Uterus (tissue), 4 donors: ENCODE data around the gene RMC1. TPM values are rescaled to one million over a fixed set of nuclear protein-coding genes. Genes with fewer than 3 reads are reported as not detected.

Source experiments
- DNase-seq, 2 donors: peaks; one replicate each; pipeline ENCODE4 v3.0.0-alpha.2; 2019 to 2020
- H3K27ac ChIP-seq, 2 donors: fragments of 200-600 bp; sonication (generic); 1 replicate in 1 of 2; 2 replicates in 1 of 2; pipeline ENCODE4 v1.5.1; 2016 to 2018
- H3K27me3 ChIP-seq, 2 donors: fragments of 200-600 bp; sonication (generic); one replicate each; pipeline ENCODE4 v1.5.1; 2018 to 2019; ENCODE audit warnings: control low read depth in 1 of 2
- H3K36me3 ChIP-seq, 2 donors: fragments of 200-600 bp; sonication (generic); one replicate each; pipeline ENCODE4 v1.5.1; 2019; ENCODE audit warnings: control low read depth in 1 of 2
- H3K4me1 ChIP-seq, 2 donors: fragments of 200-600 bp; sonication (generic); one replicate each; pipeline ENCODE4 v1.5.1; 2018 to 2019; ENCODE audit warnings: control low read depth in 1 of 2
- H3K4me3 ChIP-seq, 2 donors: fragments of 200-600 bp; sonication (generic); 1 replicate in 1 of 2; 2 replicates in 1 of 2; pipeline ENCODE4 v1.5.1; 2018 to 2019; ENCODE audit warnings: mild to moderate bottlenecking in 1 of 2
- H3K9me3 ChIP-seq, 2 donors: fragments of 200-600 bp; sonication (generic); one replicate each; pipeline ENCODE4 v1.5.1; 2019; ENCODE audit warnings: control low read depth in 1 of 2
- POLR2A ChIP-seq, 2 donors: fragments of 450-650 bp; IDR thresholded peaks; one replicate each; pipeline ENCODE4 v1.6.1; 2016; ENCODE audit warnings: antibody characterized with exemption in 2 of 2, mild to moderate bottlenecking in 1 of 2, moderate library complexity in 1 of 2
- intact Hi-C: fragments of 100-400 bp; cut with DNase I; formaldehyde crosslinking; loops from one replicate; pipeline ENCODE4 v1.15.1; 2023; ENCODE audit warnings: low total_unique reads
- total RNA-seq, 4 donors: library from RNA; depleted of rRNA in 3 of 4; stranded (reverse); fragments of >200 nt in 3 of 4; gene quantifications; one replicate each; pipeline versions ENCODE4 v1.1.0 to v1.2.4, GENCODE V29; 2014 to 2023
- TF ChIP-seq, protein P1 (sequence below), 4 experiments: fragments of 200-600 bp in 2 of 4; fragments of 450-650 bp in 2 of 4; sonication (generic) in 2 of 4; IDR thresholded peaks; one replicate each; pipeline ENCODE4 v1.5.1; 2016 to 2019; ENCODE audit warnings: antibody characterized with exemption in 4 of 4, mild to moderate bottlenecking in 2 of 4, moderate library complexity in 1 of 4
- donor health status: DM: yes; HTN: yes; CAD: no.

Gene RMC1
- total RNA-seq, 4 donors from 2014 or later: 12.9 to 56.4 (median 27.8) TPM

DNA sequence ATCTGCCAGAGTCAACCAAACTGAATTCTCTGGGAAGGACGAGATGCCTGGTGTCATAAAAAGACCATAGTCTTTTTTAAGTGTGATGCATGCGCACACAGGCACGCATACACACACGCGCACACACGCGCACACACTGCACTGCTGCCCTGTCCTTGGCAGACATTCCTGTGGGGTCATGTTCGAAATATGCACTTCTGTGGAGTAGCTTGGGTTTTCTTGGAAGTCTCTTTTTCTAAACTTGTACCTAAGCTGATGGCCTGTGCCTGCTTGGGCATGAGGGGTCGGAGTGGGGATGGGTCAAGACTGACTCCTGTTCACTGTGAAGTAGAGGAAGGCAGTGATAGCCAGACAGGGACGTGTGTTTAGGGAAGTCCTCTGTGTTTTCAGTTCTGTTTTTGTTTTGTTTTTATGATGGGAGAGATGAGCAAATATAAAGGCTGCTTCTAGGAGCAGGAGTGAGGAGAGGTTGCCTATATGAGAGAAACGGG is 4.0 kb upstream of the RMC1 start:
- Histone ChIP-seq H3K27me3 (no peaks in the 10 kb centered on the region), H3K4me1 (peaks cover 0 to under 1% of the 10 kb centered on the region in 2 donors), H3K27ac (no peak overlapping the region), H3K9me3 (no peaks in the 10 kb centered on the region), H3K36me3 (no peaks in the 10 kb centered on the region), H3K4me3 (no peak overlapping the region)
- no peak for DNase-seq
- TF ChIP-seq, protein P1, sequence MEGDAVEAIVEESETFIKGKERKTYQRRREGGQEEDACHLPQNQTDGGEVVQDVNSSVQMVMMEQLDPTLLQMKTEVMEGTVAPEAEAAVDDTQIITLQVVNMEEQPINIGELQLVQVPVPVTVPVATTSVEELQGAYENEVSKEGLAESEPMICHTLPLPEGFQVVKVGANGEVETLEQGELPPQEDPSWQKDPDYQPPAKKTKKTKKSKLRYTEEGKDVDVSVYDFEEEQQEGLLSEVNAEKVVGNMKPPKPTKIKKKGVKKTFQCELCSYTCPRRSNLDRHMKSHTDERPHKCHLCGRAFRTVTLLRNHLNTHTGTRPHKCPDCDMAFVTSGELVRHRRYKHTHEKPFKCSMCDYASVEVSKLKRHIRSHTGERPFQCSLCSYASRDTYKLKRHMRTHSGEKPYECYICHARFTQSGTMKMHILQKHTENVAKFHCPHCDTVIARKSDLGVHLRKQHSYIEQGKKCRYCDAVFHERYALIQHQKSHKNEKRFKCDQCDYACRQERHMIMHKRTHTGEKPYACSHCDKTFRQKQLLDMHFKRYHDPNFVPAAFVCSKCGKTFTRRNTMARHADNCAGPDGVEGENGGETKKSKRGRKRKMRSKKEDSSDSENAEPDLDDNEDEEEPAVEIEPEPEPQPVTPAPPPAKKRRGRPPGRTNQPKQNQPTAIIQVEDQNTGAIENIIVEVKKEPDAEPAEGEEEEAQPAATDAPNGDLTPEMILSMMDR (IDR thresholded peaks at IDR 0.05): no peak
- TF ChIP-seq POLR2A (IDR thresholded peaks at IDR 0.05): no peak
- intact Hi-C loops: no loop called here

DNA sequence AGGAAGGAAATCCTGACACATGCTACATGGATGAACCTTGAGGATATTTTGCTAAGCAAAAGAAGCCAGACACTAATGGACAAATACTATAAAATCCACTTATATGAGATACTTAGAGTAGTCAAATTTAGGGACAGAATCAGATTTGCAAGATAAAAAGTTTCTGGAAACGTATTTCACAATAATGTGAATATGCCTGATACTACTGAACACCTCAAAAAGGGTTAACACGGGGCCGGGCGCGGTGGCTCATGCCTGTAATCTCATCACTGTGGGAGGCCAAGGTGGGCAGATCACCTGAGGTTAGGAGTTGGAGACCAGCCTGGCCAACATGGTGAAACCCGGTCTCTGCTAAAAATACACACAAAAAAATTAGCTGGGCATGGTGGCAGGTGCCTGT is 1.7 kb upstream of the RMC1 start:
- Histone ChIP-seq H3K36me3 (no peaks in the 10 kb centered on the region), H3K4me1 (peaks cover 0 to 4% of the 10 kb centered on the region in 2 donors), H3K27ac (no peak overlapping the region), H3K27me3 (no peaks in the 10 kb centered on the region), H3K4me3 (no peak overlapping the region), H3K9me3 (no peaks in the 10 kb centered on the region)
- TF ChIP-seq, protein P1 (IDR thresholded peaks at IDR 0.05): no peak
- no peak for TF ChIP-seq POLR2A (IDR thresholded peaks at IDR 0.05)
- intact Hi-C loops: loop anchor here (2.0 kb wide), 1 partner anchor 51 kb away; no protein-coding TSS in a partner anchor
- DNase-seq: no peak

DNA sequence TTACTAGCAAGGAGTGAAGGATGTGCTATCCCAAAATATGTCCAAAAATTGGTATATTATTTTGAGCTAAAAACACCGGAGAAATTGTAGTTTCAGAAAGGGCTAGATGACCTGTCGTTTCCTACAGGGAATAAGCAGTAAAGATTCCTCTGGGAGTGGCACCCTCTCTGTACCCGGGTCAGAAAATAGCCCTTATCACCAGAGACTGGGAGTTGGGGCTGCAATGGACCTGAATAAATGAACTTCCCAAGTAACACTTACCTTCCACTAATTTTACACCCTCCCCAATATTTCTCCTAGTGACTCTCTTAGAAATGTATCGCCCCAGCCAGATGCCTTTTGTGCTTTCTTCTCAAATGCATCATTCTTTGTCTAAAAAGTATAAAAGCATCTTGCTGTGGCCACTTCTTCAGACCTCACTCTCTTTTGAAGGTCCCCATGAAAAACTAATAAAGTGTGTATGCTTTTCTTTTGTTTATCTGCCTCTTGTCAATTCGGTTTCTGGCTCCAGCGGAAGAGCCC is 734 bp upstream of the RMC1 start:
- DNase-seq: no peak
- no peaks in the 10 kb centered on the region for H3K36me3 ChIP-seq
- TF ChIP-seq, protein P1 (IDR thresholded peaks at IDR 0.05): no peak
- TF ChIP-seq POLR2A (IDR thresholded peaks at IDR 0.05): no peak
- H3K27me3 ChIP-seq: no peaks in the 10 kb centered on the region
- peak overlapping the region; percentile 53 to 81 for H3K4me3 ChIP-seq
- peaks cover 0 to 4% of the 10 kb centered on the region in 2 donors for H3K4me1 ChIP-seq
- peak overlapping the region; percentile 86 to 94 for H3K27ac ChIP-seq
- intact Hi-C loops: no loop called here
- no peaks in the 10 kb centered on the region for H3K9me3 ChIP-seq

DNA sequence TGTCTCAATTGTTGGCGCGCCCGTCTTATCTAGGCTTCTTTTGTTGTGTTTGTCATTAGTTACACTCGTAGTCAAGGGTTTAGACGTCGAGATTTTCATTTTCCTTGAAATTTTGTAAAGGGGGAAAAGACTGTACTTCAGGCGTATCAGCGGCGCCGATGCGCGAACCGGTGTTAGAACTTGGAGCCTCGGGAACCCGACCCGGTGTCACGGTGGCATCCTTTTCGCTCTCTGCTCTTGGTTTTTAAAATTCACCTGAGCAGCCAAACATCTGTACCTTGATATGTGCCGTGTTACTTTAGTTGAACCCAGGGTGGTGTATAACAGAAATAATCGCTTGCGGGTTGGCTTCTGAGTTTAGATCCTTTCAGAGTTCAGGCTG is 643 bp downstream of the RMC1 start:
- H3K36me3 ChIP-seq: no peaks in the 10 kb centered on the region
- H3K27ac ChIP-seq: peak overlapping the region; percentile 86 to 94
- H3K4me1 ChIP-seq: peaks cover 0 to 4% of the 10 kb centered on the region in 2 donors
- DNase-seq: no peak
- intact Hi-C loops: no loop called here
- TF ChIP-seq, protein P1 (IDR thresholded peaks at IDR 0.05): no peak
- no peak for TF ChIP-seq POLR2A (IDR thresholded peaks at IDR 0.05)
- H3K27me3 ChIP-seq: no peaks in the 10 kb centered on the region
- peak overlapping the region; percentile 67 to 81 for H3K4me3 ChIP-seq
- no peaks in the 10 kb centered on the region for H3K9me3 ChIP-seq

DNA sequence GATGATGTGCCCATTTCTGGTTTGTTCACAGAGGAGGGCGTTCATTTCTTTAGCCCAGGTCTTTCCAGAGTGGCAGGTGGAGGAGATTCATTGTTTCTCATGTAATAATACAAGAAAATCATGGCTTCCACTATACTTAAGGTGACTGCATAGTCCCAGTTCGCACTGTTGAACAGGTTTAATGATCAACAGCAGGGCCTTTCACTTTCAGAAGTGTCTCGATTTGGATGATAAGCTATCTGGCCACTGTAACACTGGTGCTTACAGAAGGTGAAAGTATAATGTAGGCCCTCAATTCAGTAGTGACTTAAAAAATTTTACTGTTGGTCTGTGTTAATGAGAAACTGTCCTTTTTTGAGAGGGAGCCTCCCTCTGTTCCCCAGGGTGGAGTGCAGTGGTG is 1.4 kb downstream of the RMC1 start:
- intact Hi-C loops: no loop called here
- DNase-seq: no peak
- no peaks in the 10 kb centered on the region for H3K27me3 ChIP-seq
- H3K36me3 ChIP-seq: no peaks in the 10 kb centered on the region
- TF ChIP-seq POLR2A (IDR thresholded peaks at IDR 0.05): no peak
- TF ChIP-seq, protein P1 (IDR thresholded peaks at IDR 0.05): no peak
- H3K27ac ChIP-seq: no peak overlapping the region
- peaks cover 0 to 4% of the 10 kb centered on the region in 2 donors for H3K4me1 ChIP-seq
- H3K4me3 ChIP-seq: peak overlapping the region in 1 of 2 donors; percentile 81
- no peaks in the 10 kb centered on the region for H3K9me3 ChIP-seq
